Activated CD8-positive, alpha-beta memory T cell treated with anti-CD3 and anti-CD28 coated beads, Interleukin-2, amount 50 U/mL, for 48 hours (primary cell): ENCODE data around the gene SH3D19.
A peak's percentile ranks its signal among the peaks of the same experiment; 100 is the strongest.
"Not testable (repeated sequence)": the region's sequence is repeated elsewhere in the genome, so short reads cannot be mapped to it uniquely, and the experiment has no call there.

Source experiments
- DNase-seq: peaks from one replicate; pipeline ENCODE4 v3.0.0-alpha.2; 2020

Gene SH3D19

DNA sequence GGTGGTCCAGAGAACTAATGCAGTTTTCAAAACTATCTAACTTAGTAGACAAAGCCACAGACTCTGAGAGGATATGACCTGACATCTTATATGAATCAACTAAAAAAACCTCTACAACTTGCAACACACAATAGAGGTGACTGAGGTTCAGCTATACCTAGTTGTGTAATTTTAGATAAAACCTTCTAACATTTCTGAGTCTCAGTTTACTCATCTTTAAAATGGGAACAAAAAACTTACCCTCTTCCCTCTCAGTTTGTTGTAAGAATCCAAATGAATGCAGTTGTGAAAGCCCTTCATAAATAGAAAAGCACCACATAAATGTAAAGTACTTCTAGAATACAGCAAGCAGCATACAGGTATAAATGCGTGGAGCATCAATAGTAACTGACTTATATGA lies 5.9 kb downstream of the SH3D19 start:
- DNase-seq = no peak

DNA sequence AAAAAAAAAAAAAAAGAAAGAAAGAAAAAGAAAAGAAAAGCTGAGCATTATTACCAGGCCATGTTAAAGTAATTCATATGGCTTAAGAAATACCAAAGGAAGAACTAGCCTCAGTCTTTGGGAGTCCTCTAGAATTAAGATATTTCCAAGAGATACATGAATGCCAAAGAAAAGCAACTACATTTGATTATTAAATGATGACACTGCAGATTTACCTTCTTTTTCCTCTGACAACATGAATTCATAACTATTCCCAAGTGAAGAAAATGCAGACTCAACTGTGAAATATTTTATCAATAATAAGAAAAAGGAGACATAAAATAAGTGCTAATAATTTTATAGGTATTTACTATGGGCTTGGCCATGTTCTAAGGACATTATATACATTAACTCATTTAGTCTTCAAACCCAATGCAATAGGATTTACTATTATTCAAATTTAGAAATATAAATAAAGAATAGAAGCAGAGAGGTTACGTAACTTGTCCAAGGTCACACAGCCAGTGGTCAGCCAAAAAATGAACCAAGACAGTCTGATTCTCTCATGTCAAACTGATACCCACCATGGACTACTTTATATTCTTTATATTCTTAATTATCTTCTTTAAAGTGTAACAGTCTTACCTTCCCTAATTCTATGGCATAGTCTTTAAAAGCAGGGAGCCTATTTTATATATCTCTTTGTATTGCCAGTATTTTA lies 6.9 kb downstream of the SH3D19 start:
- no peak for DNase-seq

GRCh38 chr4:151316645-151317044 lies 8.8 kb downstream of the SH3D19 start:
- no peak for DNase-seq

GRCh38 chr4:151315212-151315886 lies 10.1 kb downstream of the SH3D19 start:
- DNase-seq = no peak

DNA sequence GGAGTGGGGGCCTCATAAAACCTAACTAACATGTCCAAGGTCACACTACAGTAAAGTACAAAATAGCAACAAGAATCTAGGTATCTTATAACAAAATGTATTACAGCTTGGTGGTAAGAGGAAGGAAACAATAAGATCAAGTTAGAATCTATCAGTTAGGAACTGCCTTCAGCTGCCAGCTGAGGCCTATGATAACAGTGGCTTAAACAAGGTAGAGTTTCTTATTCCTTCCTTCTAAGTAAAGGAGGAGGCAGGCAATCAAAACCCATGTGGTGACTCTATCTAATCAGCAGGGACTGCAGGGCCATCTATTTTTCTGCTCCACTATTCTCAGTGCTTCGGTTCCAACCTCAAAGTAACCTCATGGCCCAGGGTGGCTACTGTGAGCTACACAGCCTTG lies 10.9 kb downstream of the SH3D19 start:
- DNase-seq = no peak

- DNase-seq = no peak
These were observed 11.4 kb downstream of the SH3D19 start for GRCh38 chr4:151314010-151314355.

DNA sequence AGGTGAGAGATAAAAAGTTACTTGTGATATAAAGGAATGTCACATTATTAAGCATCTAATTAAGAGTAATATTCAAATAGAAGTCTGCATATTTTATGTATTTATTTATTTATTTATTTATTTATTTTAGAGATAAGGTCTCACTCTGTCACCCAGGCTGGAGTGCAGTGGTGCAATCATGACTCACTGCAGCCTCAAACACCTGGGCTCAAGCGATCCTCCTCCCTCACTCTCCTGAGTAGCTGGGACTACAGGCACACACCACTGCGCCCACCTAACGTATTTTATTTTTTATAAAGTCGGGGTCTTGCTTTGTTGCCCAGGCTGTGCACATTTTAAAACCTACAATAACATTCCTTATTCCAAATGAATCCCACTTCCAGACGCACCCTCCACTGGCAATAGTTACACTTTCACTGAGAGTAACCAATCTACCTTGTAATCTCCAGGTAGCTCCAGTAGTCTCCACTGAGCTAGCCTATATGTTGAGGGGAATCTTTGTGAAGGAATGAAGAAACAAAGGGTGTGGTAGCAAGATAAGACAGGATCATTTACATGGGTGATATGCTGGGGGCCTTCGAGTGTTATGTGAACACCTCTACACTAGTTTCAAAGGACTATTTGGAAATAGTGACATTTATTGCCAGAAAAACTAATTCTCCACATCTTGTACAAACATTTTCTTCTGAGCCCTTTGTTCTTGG lies 11.9 kb downstream of the SH3D19 start:
- no peak for DNase-seq

DNA sequence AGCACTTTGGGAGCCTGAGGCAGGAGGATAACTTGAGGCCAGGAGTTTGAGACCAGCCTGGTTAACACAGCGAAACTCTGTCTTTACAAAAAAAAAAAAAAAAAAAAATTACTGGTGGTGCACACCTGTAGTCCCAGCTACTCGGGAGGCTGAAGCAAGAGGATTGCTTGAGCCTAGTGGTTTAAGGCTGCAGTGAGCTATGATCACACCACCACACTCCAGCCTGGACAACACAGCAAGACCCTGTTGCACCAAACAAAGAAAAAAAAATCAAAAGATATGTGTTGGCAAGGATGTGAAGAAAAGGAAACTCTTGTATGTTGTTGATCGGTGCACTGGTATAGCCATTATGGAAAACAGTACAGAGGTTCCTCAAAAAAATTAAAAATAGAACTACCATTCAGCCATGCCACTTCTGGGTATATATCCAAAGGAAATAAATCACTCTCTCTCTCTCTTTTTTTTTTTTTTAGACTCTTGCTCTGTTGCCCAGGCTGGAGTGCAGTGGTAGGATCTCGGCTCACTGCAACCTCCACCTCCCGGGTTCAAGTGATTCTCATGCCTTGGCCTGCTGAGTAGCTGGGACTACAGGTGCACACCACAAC lies 15.2 kb downstream of the SH3D19 start:
- no peak for DNase-seq

DNA sequence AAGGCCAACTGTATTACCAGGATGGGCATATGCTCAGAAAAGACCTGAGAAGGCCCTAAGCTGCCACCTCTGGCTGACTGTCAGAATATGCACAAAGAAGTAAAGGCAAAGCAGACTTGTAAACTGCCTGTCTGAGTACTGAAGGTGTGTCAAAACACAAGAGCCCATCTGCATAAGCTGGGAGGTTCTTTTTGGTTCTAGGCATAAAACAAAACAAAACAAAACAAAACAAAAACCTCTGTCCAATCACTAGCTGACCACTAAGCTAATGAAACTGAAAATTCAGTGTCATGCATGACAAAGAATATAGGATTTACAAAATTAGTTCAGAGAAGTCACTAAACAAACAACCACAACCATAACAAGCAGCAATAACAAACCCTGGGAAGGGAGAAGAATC lies 20.6 kb downstream of the SH3D19 start:
- no peak for DNase-seq

DNA sequence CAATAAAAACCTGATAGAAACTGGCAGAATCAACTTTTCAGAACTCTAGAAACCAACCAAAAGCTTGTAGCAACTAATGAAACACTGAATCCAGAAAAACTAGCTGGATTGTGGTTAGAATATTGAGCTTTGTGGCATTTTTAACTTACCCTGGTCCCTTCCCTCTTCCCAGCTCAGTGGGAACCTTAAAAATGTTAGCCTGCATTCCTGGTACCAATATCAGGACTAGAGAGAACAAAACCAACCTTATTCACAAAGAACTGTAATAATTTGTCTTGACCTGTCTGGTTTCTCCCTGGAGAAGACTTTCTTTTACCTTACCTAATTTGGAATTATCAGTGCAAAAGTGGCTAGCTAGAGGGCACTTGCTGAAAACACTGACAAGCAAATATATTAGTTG lies 21.2 kb downstream of the SH3D19 start:
- no peak for DNase-seq

DNA sequence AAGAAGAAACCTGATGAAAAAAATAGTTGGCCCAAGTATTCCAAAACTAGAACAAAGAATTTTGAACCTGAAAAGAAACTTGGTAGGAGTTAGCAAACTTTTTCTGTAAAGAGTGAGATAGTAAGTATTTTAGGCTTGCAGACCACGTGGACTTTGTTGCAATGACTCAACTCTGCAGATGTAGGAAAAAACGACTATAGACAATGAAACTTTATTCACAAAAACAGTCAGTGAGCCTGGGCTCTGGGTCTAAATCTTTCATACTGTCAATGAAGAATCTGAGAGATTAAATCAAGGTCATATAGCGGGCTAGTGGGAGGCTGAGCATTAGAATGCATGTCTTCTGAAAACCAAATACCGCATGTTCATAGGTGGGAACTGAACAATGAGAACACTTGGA lies 23.0 kb downstream of the SH3D19 start:
- no peak for DNase-seq

DNA sequence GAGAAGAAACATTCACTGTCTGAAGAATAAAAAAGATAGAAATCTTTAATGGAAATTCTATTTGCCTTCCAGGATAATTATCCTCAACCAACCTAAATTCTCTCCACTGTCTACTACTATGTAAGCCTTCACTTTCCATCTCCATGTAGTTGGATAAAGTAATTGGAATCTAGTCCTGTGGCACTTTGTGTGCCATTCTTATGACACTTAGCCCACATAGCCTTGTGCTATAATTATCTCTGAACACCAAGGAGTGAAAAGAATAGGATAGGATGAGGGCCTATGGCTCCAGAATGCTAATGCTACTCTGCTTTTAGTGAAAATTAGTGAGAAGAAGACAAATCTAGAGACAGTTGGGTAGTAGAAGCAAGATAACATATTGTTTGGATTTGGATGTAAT lies 28.2 kb downstream of the SH3D19 start:
- DNase-seq = no peak

GRCh38 chr4:151296227-151296626 lies 29.2 kb downstream of the SH3D19 start:
- DNase-seq = no peak

DNA sequence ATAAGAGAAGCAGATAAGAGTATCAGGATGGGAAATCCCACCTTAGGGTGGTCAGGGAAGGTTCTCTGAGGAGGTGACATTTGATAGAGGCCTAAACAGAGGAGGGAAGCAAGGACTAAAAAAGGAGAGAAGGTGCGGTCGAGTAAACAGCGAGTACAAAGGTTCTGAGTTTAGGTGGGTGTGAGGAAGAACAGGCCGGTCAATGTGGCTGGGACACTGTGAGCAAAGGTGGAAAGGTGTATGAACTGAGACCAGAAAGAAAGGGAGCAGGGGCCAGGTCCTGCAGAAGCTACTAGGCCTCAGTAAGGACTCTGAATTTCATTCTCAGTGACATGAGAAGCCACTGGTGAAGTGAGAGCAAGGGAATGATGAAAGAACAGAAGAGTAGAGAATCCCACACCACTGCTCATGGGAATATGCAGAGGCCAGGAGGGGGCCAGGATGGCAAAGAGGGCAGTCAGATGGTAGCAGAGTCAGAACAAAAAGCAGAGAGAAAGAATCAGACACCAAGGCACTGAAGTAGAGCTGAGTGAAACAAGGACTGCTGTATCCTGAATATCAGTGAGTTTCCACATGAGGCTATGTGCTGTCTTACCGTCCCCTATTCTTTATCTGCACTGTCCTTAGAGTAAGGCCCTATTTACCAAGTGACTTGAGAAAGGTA lies 30.4 kb downstream of the SH3D19 start:
- DNase-seq = no peak

DNA sequence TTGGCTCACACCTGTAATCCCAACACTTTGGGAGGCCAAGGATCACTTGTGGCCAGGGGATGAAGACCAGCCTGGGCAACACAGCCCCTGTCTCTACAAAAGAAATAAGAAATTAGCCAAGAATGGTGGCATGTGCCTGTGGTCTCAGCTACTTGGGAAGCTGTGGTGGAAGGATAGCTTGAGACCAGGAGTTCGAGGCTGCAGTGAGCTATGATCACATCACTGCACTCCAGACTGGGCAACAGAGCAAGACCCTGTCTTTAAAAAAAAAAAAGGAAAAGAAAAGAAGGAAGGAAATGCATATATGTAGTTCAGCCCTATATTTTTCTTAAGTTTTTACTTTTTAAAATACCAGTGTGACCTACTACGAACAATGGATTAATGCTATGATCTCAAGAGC lies 33.4 kb downstream of the SH3D19 start:
- DNase-seq = no peak

DNA sequence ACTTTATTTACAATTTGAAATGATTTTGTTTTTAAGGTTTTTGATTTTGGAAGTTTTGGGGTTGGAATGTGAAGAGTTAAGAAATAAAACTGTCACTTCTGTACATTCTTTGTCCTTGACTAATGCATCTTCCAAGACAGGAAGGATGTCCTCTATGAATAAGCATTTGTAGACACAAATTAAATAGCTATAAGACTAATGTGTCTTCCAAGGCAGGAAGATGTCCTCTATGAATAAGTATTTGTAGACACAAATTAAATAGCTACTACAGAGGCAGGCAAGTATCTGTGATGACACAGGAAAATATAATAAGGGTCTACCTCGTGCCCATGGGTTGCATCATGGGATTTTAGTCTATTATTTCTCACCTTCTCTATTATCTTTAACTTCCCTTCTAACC lies 33.9 kb downstream of the SH3D19 start:
- DNase-seq = no peak

DNA sequence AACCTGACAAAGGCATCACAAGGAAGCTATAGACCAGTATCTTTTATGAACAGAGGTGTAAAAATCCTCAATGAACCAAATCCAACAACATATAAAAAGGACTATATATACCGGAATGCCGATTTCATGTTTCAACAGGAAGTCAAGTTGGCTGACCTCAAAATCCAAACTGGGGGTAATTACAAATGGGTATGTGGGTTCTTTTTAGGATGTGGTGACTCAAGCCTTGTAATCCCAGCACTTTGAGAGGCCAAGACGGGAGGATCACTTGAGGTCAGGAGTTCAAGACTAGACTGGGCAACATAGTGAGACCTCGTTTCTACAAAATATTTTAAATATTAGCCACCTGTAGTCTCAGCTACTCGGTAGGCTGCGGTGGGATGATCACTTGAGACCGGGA lies 38.0 kb downstream of the SH3D19 start:
- DNase-seq = no peak

GRCh38 chr4:151284534-151285245 lies 40.7 kb downstream of the SH3D19 start:
- DNase-seq = no peak

GRCh38 chr4:151276787-151277562 lies 48.4 kb downstream of the SH3D19 start, which contains the start of gene PRSS48:
Gene PRSS48, plus strand, starts transcription at chr4:151277161. Its CDS starts 12 bp downstream, at chr4:151277173.
- peak; percentile 86 for DNase-seq

GRCh38 chr4:151268905-151269304 lies 56.5 kb downstream of the SH3D19 start:
- not testable (repeated sequence) for DNase-seq

DNA sequence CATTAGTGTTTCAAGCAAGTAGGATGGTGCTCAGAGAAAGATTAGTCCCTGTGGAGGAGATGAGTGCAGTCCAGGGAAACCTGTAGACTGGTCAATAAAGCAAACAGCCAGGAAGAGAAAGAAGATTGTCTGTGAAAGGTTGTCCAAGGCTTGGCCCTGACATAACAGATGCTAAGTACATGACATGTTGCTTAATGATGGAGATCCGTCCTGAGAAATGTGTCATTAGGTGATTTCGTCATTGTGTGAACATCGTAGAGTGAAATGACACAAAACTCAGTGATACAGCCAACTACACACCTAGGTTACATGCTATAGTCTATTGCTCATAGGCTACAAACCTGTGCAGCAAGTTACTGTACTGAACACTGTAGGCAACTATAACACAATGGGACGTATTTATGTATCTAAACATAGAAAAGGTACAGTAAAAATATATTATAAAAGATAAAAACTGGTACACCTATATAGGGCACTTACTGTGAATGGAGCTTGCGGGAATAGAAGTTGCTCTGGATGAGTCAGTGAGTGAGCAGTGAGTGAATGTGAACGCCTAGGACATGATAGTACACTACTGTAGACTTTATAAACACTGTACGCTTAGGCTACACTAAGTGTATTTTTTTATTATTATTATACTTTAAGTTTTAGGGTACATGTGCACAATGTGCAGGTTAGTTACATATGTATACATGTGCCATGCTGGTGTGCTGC lies 57.4 kb downstream of the SH3D19 start:
- no peak for DNase-seq
